B cell (primary cell): ENCODE measurements around the gene BDKRB1. TPM values are rescaled to one million over a fixed set of nuclear protein-coding genes. Genes with fewer than 3 reads are reported as not detected.

Experiments used
- ATAC-seq: fragments of 200-7000 bp; cut with Tn5 transposase; one replicate; pipeline ENCODE4 v1.10.0; 2021; ENCODE audit warnings: low read depth, mild to moderate bottlenecking, moderate number of reproducible peaks, moderate library complexity
- CTCF ChIA-PET: fragments of 350-600 bp; sonication (Branson Sonifier 250); formaldehyde crosslinking; loops from one replicate; lab custom pipeline; 2021; ENCODE audit warnings: antibody characterized with exemption, inconsistent platforms; lab: Charles Lee
- POLR2A ChIA-PET: fragments of 350-600 bp; sonication (Branson Sonifier 250); formaldehyde crosslinking; loops from one replicate; lab custom pipeline; 2021; ENCODE audit warnings: antibody characterized with exemption; lab: Charles Lee
- DNase-seq: peaks from one replicate; pipeline ENCODE4 v3.0.0; 2013
- H2AFZ ChIP-seq: 2 replicates; pipeline ENCODE4 v1.6.1; 2012; ENCODE audit warnings: mild to moderate bottlenecking, low read depth, low read length; ENCODE audit not compliant: insufficient read depth, poor library complexity, severe bottlenecking
- H3K27ac ChIP-seq, 2 donors: 1 replicate in 1 of 2; 2 replicates in 1 of 2; pipeline ENCODE4 v1.5.1; 2012 to 2013; ENCODE audit warnings: low read length in 2 of 2, mild to moderate bottlenecking in 2 of 2, moderate library complexity in 1 of 2
- H3K27me3 ChIP-seq, 4 experiments: fragments of 200-600 bp in 1 of 4; sonication (generic) in 1 of 4; replicated peaks in 1 of 4; 1 replicate in 2 of 4; 2 replicates in 2 of 4; pipeline versions ENCODE4 v1.6.1 to v1.7.0; 2013 to 2016; ENCODE audit warnings: low read length in 3 of 4, mild to moderate bottlenecking in 2 of 4, mixed read lengths in 1 of 4, moderate library complexity in 1 of 4; ENCODE audit not compliant: insufficient read depth in 4 of 4, control insufficient read depth in 3 of 4; ENCODE audit errors: control extremely low read depth in 1 of 4
- H3K36me3 ChIP-seq, 2 experiments: replicated peaks in 1 of 2; 1 replicate in 1 of 2; 2 replicates in 1 of 2; pipeline versions ENCODE4 v1.6.1 to v1.7.1; 2013; ENCODE audit warnings: low read length in 1 of 2; ENCODE audit not compliant: insufficient read depth in 2 of 2, control insufficient read depth in 1 of 2; ENCODE audit errors: control extremely low read depth in 1 of 2, extremely low read depth in 1 of 2
- H3K4me1 ChIP-seq, 2 donors: fragments of 200-600 bp in 1 of 2; sonication (generic) in 1 of 2; 1 replicate in 1 of 2; 2 replicates in 1 of 2; pipeline versions ENCODE4 v1.5.1 to v1.6.1; 2013 to 2017; ENCODE audit warnings: low read length in 2 of 2; ENCODE audit not compliant: control insufficient read depth in 2 of 2, insufficient read depth in 2 of 2
- H3K4me2 ChIP-seq: replicated peaks from 2 replicates; pipeline ENCODE3; 2012; ENCODE audit warnings: mild to moderate bottlenecking, low read depth, low read length; ENCODE audit not compliant: poor library complexity, severe bottlenecking
- H3K4me3 ChIP-seq, 5 experiments: fragments of 200-600 bp in 1 of 5; sonication (generic) in 1 of 5; 1 replicate in 3 of 5; 2 replicates in 2 of 5; pipeline versions ENCODE4 v1.5.1 to v1.7.0; 2011 to 2016; ENCODE audit warnings: low read length in 4 of 5, mild to moderate bottlenecking in 4 of 5, low read depth in 2 of 5, control low read depth in 1 of 5, moderate library complexity in 1 of 5; ENCODE audit not compliant: insufficient read depth in 1 of 5; ENCODE audit errors: control extremely low read depth in 1 of 5, extremely low read depth in 1 of 5
- H3K79me2 ChIP-seq: fragments of 200-600 bp; sonication (generic); one replicate; pipeline ENCODE4 v1.6.0; 2016; ENCODE audit warnings: low read length; ENCODE audit not compliant: control insufficient read depth, insufficient read depth
- H3K9ac ChIP-seq: fragments of 200-600 bp; sonication (generic); 2 replicates; pipeline ENCODE4 v1.6.1; 2017; ENCODE audit warnings: mild to moderate bottlenecking, low read length, moderate library complexity
- H3K9me3 ChIP-seq, 3 donors: one replicate each; pipeline versions ENCODE4 v1.6.1 to v1.7.1; 2013; ENCODE audit warnings: low read length in 2 of 3; ENCODE audit not compliant: control insufficient read depth in 2 of 3, insufficient read depth in 1 of 3; ENCODE audit errors: control extremely low read depth in 1 of 3
- H4K20me1 ChIP-seq: 2 replicates; pipeline ENCODE4 v1.6.0; 2012; ENCODE audit warnings: mild to moderate bottlenecking, low read length; ENCODE audit not compliant: insufficient read depth, control insufficient read depth, poor library complexity, severe bottlenecking
- H3K27ac Mint-ChIP-seq: one replicate; pipeline ENCODE4 v1.8.0; 2021; ENCODE audit warnings: mixed read lengths
- H3K27me3 Mint-ChIP-seq: one replicate; pipeline ENCODE4 v1.8.0; 2021; ENCODE audit warnings: mixed read lengths
- H3K4me1 Mint-ChIP-seq: one replicate; pipeline ENCODE4 v1.8.0; 2021; ENCODE audit warnings: mixed read lengths
- H3K4me3 Mint-ChIP-seq: one replicate; pipeline ENCODE4 v1.8.0; 2021; ENCODE audit warnings: mixed read lengths
- H3K9me3 Mint-ChIP-seq: one replicate; pipeline ENCODE4 v1.8.0; 2022; ENCODE audit warnings: mixed read lengths; ENCODE audit not compliant: insufficient read depth
- EZH2 ChIP-seq: IDR thresholded peaks from 2 replicates; pipeline ENCODE4 v1.6.1; 2012; ENCODE audit warnings: borderline replicate concordance, low read depth, mild to moderate bottlenecking, moderate library complexity, low read length; ENCODE audit not compliant: insufficient read depth, poor library complexity, severe bottlenecking
- WGBS: methylation state at CpG from one replicate; pipeline ENCODE4 v1.1.5; 2013; ENCODE audit warnings: missing lambda C conversion rate; ENCODE audit not compliant: insufficient coverage; 5-methylcytosine and 5-hydroxymethylcytosine counted together
- intact Hi-C: fragments of 100-400 bp; cut with micrococcal nuclease; formaldehyde crosslinking; loops from one replicate; pipeline ENCODE4 v1.10.0; 2022
- polyA plus RNA-seq: library from polyadenylated mRNA; depleted of rRNA; stranded (reverse); fragments of >200 nt; gene quantifications from 2 replicates; pipeline ENCODE4 v1.2.3, GENCODE V29; 2012
- total RNA-seq, 2 donors: library from RNA; stranded (reverse); fragments of 120-200 nt in 1 of 2; gene quantifications; 1 replicate in 1 of 2; 2 replicates in 1 of 2; pipeline versions ENCODE4 v1.2.3 to v1.2.4, GENCODE V29; 2013 to 2022
- TF ChIP-seq, protein P1 (sequence below): fragments of 200-600 bp; IDR thresholded peaks from one replicate; pipeline ENCODE4 v1.8.0; 2022; ENCODE audit warnings: antibody characterized with exemption, mild to moderate bottlenecking

Gene BDKRB1
- total and polyA plus RNA-seq, 2 donors (not counting 1 experiment from before 2014, with no cell fraction given) = not detected

DNA sequence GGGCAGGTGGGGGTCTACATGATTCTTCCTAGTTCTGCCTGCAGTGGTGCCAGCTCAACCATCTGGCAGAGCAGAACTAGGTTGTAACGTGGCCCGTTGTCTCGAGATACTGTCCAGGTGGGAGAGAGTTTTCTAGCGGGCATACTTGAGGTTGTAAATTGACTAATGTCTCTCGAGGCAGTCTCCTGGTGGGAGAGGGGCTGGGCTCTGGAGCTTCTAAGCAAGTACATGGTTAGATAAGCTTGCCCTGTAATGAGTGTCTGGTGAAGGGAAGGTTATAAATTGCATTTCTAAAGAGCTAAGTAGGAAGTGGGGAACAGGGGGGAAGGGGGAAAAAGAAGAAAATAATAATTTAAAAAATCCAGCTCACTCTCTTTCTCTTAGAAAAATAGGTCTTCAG is 18.1 kb downstream of the BDKRB1 start:
- WGBS = 86% methylated on average over 5 of the region's 5 CpGs
- Mint-ChIP-seq H3K9me3 (peaks cover 8% of the 10 kb centered on the region), H3K4me1 (no peaks in the 10 kb centered on the region), H3K27ac (no peak overlapping the region), H3K27me3 (no peaks in the 10 kb centered on the region), H3K4me3 (no peak overlapping the region)
- CTCF ChIA-PET = interaction anchor here (1.4 to 1.8 kb wide), 3 partner anchors 11 to 276 kb away, joined by 3 to 9 read pairs (median 7); no protein-coding TSS in a partner anchor
- POLR2A ChIA-PET = no interaction called here
- no peak overlapping the region for H3K4me3 ChIP-seq
- intact Hi-C loops = loop anchor here (2.0 kb wide), 1 partner anchor 279 kb away; no protein-coding TSS in a partner anchor
- H3K4me1 ChIP-seq = no peaks in the 10 kb centered on the region
- no peak overlapping the region for H3K9ac ChIP-seq
- TF ChIP-seq, protein P1, sequence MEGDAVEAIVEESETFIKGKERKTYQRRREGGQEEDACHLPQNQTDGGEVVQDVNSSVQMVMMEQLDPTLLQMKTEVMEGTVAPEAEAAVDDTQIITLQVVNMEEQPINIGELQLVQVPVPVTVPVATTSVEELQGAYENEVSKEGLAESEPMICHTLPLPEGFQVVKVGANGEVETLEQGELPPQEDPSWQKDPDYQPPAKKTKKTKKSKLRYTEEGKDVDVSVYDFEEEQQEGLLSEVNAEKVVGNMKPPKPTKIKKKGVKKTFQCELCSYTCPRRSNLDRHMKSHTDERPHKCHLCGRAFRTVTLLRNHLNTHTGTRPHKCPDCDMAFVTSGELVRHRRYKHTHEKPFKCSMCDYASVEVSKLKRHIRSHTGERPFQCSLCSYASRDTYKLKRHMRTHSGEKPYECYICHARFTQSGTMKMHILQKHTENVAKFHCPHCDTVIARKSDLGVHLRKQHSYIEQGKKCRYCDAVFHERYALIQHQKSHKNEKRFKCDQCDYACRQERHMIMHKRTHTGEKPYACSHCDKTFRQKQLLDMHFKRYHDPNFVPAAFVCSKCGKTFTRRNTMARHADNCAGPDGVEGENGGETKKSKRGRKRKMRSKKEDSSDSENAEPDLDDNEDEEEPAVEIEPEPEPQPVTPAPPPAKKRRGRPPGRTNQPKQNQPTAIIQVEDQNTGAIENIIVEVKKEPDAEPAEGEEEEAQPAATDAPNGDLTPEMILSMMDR = no peak
- no peak for TF ChIP-seq EZH2
- ATAC-seq (no peak), DNase-seq (no peak)
- no peak overlapping the region for H3K4me2 ChIP-seq
- no peaks in the 10 kb centered on the region for H4K20me1 ChIP-seq
- no peaks in the 10 kb centered on the region for H3K79me2 ChIP-seq
- no peak overlapping the region for H3K27ac ChIP-seq
- no peaks in the 10 kb centered on the region for H3K27me3 ChIP-seq
- H2AFZ ChIP-seq = no peak overlapping the region
- peaks cover 1 to 12% (median 11%) of the 10 kb centered on the region in 3 donors for H3K9me3 ChIP-seq
- H3K36me3 ChIP-seq = no peaks in the 10 kb centered on the region

DNA sequence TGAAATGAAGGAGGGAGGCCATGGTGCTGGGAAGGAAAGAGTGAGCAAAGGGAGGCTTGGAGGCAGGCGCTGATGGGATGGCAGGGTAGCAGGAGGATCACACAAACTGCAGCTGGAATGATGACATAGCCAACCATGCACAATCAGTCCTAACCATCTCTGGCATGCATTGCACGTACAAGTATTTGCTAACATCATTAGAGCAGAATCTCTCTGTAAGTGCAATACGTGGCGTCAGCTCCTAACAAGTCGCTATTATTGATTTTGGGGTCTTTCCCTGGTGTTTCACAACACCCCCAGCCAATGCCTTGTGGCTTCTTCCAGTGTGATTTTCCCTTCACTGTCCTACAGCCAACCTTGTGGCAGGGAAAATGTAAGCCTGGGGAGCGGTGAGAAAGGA is 18.5 kb downstream of the BDKRB1 start:
- DNase-seq = no peak
- no peaks in the 10 kb centered on the region for H3K36me3 ChIP-seq
- H2AFZ ChIP-seq = no peak overlapping the region
- no peaks in the 10 kb centered on the region for H3K27me3 ChIP-seq
- Mint-ChIP-seq H3K9me3 (peaks cover 8% of the 10 kb centered on the region), H3K27me3 (no peaks in the 10 kb centered on the region), H3K27ac (no peak overlapping the region), H3K4me3 (no peak overlapping the region), H3K4me1 (no peaks in the 10 kb centered on the region)
- no peak overlapping the region for H3K4me2 ChIP-seq
- H3K27ac ChIP-seq = no peak overlapping the region
- no peak overlapping the region for H3K4me3 ChIP-seq
- intact Hi-C loops = loop anchor here (2.0 kb wide), 1 partner anchor 280 kb away; no protein-coding TSS in a partner anchor
- ChIA-PET POLR2A (no interaction called here), CTCF (interaction anchor here (1.4 to 1.8 kb wide), 3 partner anchors 11 to 276 kb away, joined by 3 to 9 read pairs (median 7); no protein-coding TSS in a partner anchor)
- H3K9me3 ChIP-seq = peaks cover 1 to 12% (median 11%) of the 10 kb centered on the region in 3 donors
- no peaks in the 10 kb centered on the region for H4K20me1 ChIP-seq
- WGBS = 98% methylated on average over 5 of the region's 6 CpGs
- ATAC-seq = no peak
- H3K79me2 ChIP-seq = no peaks in the 10 kb centered on the region
- no peak overlapping the region for H3K9ac ChIP-seq
- no peaks in the 10 kb centered on the region for H3K4me1 ChIP-seq
- TF ChIP-seq, protein P1 = no peak
- no peak for TF ChIP-seq EZH2
